HepG2 (cell line): ENCODE data around the gene DNAJC5. TPM values are rescaled to one million over a fixed set of nuclear protein-coding genes. Genes with fewer than 3 reads are reported as not detected.

Source experiments
- FOXA3 ChIP-seq: IDR thresholded peaks from 2 replicates; pipeline ENCODE4 v1.6.1; 2016; ENCODE audit warnings: missing genetic modification reagents, missing compliant biosample characterization
- FOXP1 ChIP-seq, 2 experiments: fragments of 450-650 bp in 1 of 2; IDR thresholded peaks; 2 replicates each; pipeline ENCODE4 v1.6.1; 2017 to 2018; ENCODE audit warnings: antibody characterized with exemption in 1 of 2
- HNF1B ChIP-seq: sonication (generic); formaldehyde crosslinking; IDR thresholded peaks from 2 replicates; pipeline ENCODE4 v1.5.1; 2020; ENCODE audit warnings: mild to moderate bottlenecking, moderate library complexity, missing genetic modification reagents
- KLF16 ChIP-seq, 2 experiments: sonication (generic) in 1 of 2; formaldehyde crosslinking in 1 of 2; IDR thresholded peaks; 2 replicates each; pipeline versions ENCODE4 v1.6.1 to v1.8.0; 2016 to 2023; ENCODE audit warnings: missing genetic modification reagents in 2 of 2, missing compliant biosample characterization in 1 of 2
- MAF1 ChIP-seq: sonication (generic); formaldehyde crosslinking; IDR thresholded peaks from 2 replicates; pipeline ENCODE4 v1.5.0; 2020; ENCODE audit warnings: missing genetic modification reagents, borderline replicate concordance
- MLX ChIP-seq: IDR thresholded peaks from 2 replicates; pipeline ENCODE4 v1.6.1; 2016
- NFKB2 ChIP-seq: sonication (generic); formaldehyde crosslinking; IDR thresholded peaks from 2 replicates; pipeline ENCODE4 v1.4.0; 2020; ENCODE audit warnings: missing genetic modification reagents, borderline replicate concordance
- NR2C2 ChIP-seq: sonication (generic); formaldehyde crosslinking; IDR thresholded peaks from 2 replicates; pipeline ENCODE4 v1.4.0; 2020; ENCODE audit warnings: missing genetic modification reagents, mild to moderate bottlenecking, moderate library complexity, borderline replicate concordance
- PBX3 ChIP-seq: sonication (generic); formaldehyde crosslinking; IDR thresholded peaks from 2 replicates; pipeline ENCODE4 v1.8.1; 2023; ENCODE audit warnings: missing genetic modification reagents, inconsistent platforms, borderline replicate concordance
- PITX1 ChIP-seq: sonication (generic); formaldehyde crosslinking; IDR thresholded peaks from 2 replicates; pipeline ENCODE4 v1.5.1; 2020; ENCODE audit warnings: mild to moderate bottlenecking, missing genetic modification reagents
- RFXANK ChIP-seq: IDR thresholded peaks from 2 replicates; pipeline ENCODE4 v1.6.1; 2016
- SIN3B ChIP-seq: fragments of 150-350 bp; IDR thresholded peaks from 2 replicates; pipeline ENCODE4 v1.6.1; 2014; ENCODE audit warnings: low read length
- SPEN ChIP-seq: sonication (generic); formaldehyde crosslinking; IDR thresholded peaks from 2 replicates; pipeline ENCODE4 v1.5.1; 2020; ENCODE audit warnings: low read depth, mild to moderate bottlenecking, missing genetic modification reagents
- ZBTB38 ChIP-seq: sonication (generic); formaldehyde crosslinking; IDR thresholded peaks from 2 replicates; pipeline ENCODE4 v1.5.1; 2020; ENCODE audit warnings: mild to moderate bottlenecking, missing genetic modification reagents
- ZNF44 ChIP-seq: sonication (generic); formaldehyde crosslinking; IDR thresholded peaks from 2 replicates; pipeline ENCODE4 v1.5.1; 2020; ENCODE audit warnings: mild to moderate bottlenecking, missing genetic modification reagents
- ZNF724P ChIP-seq: sonication (generic); formaldehyde crosslinking; IDR thresholded peaks from 2 replicates; pipeline ENCODE4 v1.8.0; 2022; ENCODE audit warnings: missing genetic modification reagents, borderline replicate concordance
- ZNF776 ChIP-seq: sonication (generic); formaldehyde crosslinking; IDR thresholded peaks from 2 replicates; pipeline ENCODE4 v1.4.0; 2020; ENCODE audit warnings: mild to moderate bottlenecking, missing genetic modification reagents
- polyA plus RNA-seq, 8 experiments: library from polyadenylated mRNA; depleted of rRNA in 3 of 8; stranded (reverse) in 7 of 8; unstranded in 1 of 8; fragments of >200 nt; fragmentation: Illumina TruSeq in 4 of 8; extraction: Trizol in 4 of 8; gene quantifications; 2 replicates each; pipeline versions ENCODE4 v1.2.1 to v1.2.3, GENCODE V29; 2011 to 2016; ENCODE audit warnings: low read depth in 4 of 8, missing spikeins in 1 of 8, mixed read lengths in 1 of 8; ENCODE audit not compliant: insufficient read depth in 1 of 8
- total RNA-seq, 5 experiments: library from RNA; depleted of rRNA; stranded (reverse); fragments of >200 nt; fragmentation: Illumina TruSeq; extraction: Trizol; gene quantifications; 2 replicates each; pipeline ENCODE4 v1.2.3, GENCODE V29; 2016; ENCODE audit warnings: low read depth in 1 of 5
- TF ChIP-seq, protein P1 (sequence below): conservative IDR thresholded peaks from 2 replicates; pipeline ENCODE4 v1.6.1; 2018; ENCODE audit warnings: missing genetic modification reagents
- TF ChIP-seq, protein P2 (sequence below): sonication (generic); formaldehyde crosslinking; IDR thresholded peaks from 2 replicates; pipeline ENCODE4 v1.4.0; 2020; ENCODE audit warnings: mild to moderate bottlenecking, missing genetic modification reagents, borderline replicate concordance

The DNAJC5 gene
- total and polyA plus RNA-seq, 2 of the 13 experiments (the other 11 are each of a cell fraction or from before 2014, with no cell fraction given), result 42.8 to 64.5 TPM

- TF ChIP-seq HNF1B (CRISPR knock-in tag) (0 out of 2 replicates have a peak, but pooled peaks have one; percentile 40), KLF16 (CRISPR knock-in tag; IDR thresholded peaks at IDR 0.05) (peak in 1 of 2 experiments; percentile 81; a peak in 2 of 4 replicates), SIN3B (no peak; the same call in 1 of the 2 replicates), ZNF776 (CRISPR knock-in tag) (no peak), ZNF724P (CRISPR knock-in tag) (peak; percentile 46; the same call in 1 of the 2 replicates), ZBTB38 (peak; percentile 75; the same call in 1 of the 2 replicates), PBX3 (0 out of 2 replicates have a peak, but pooled peaks have one; percentile 42), ZNF44 (CRISPR knock-in tag) (peak; percentile 82), FOXP1 (IDR thresholded peaks at IDR 0.05) (peak; percentile 56), FOXP1 (CRISPR knock-in tag; IDR thresholded peaks at IDR 0.05) (peak; percentile 88), SPEN (CRISPR knock-in tag) (peak; percentile 64; the same call in 1 of the 2 replicates), FOXA3 (peak; percentile 84), NFKB2 (peak; percentile 95; the same call in 1 of the 2 replicates), PITX1 (CRISPR knock-in tag) (peak; percentile 75), MLX (CRISPR knock-in tag) (peak; percentile 83), NR2C2 (CRISPR knock-in tag) (peak; percentile 97), MAF1 (CRISPR knock-in tag) (0 out of 2 replicates have a peak, but pooled peaks have one; percentile 62), RFXANK (CRISPR knock-in tag) (0 out of 2 replicates have a peak, but pooled peaks have one; percentile 44)
- TF ChIP-seq, protein P1, sequence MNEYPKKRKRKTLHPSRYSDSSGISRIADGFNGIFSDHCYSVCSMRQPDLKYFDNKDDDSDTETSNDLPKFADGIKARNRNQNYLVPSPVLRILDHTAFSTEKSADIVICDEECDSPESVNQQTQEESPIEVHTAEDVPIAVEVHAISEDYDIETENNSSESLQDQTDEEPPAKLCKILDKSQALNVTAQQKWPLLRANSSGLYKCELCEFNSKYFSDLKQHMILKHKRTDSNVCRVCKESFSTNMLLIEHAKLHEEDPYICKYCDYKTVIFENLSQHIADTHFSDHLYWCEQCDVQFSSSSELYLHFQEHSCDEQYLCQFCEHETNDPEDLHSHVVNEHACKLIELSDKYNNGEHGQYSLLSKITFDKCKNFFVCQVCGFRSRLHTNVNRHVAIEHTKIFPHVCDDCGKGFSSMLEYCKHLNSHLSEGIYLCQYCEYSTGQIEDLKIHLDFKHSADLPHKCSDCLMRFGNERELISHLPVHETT (CRISPR knock-in tag), result peak; percentile 69
- TF ChIP-seq, protein P2, sequence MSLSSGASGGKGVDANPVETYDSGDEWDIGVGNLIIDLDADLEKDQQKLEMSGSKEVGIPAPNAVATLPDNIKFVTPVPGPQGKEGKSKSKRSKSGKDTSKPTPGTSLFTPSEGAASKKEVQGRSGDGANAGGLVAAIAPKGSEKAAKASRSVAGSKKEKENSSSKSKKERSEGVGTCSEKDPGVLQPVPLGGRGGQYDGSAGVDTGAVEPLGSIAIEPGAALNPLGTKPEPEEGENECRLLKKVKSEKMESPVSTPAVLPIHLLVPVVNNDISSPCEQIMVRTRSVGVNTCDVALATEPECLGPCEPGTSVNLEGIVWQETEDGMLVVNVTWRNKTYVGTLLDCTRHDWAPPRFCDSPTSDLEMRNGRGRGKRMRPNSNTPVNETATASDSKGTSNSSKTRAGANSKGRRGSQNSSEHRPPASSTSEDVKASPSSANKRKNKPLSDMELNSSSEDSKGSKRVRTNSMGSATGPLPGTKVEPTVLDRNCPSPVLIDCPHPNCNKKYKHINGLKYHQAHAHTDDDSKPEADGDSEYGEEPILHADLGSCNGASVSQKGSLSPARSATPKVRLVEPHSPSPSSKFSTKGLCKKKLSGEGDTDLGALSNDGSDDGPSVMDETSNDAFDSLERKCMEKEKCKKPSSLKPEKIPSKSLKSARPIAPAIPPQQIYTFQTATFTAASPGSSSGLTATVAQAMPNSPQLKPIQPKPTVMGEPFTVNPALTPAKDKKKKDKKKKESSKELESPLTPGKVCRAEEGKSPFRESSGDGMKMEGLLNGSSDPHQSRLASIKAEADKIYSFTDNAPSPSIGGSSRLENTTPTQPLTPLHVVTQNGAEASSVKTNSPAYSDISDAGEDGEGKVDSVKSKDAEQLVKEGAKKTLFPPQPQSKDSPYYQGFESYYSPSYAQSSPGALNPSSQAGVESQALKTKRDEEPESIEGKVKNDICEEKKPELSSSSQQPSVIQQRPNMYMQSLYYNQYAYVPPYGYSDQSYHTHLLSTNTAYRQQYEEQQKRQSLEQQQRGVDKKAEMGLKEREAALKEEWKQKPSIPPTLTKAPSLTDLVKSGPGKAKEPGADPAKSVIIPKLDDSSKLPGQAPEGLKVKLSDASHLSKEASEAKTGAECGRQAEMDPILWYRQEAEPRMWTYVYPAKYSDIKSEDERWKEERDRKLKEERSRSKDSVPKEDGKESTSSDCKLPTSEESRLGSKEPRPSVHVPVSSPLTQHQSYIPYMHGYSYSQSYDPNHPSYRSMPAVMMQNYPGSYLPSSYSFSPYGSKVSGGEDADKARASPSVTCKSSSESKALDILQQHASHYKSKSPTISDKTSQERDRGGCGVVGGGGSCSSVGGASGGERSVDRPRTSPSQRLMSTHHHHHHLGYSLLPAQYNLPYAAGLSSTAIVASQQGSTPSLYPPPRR (CRISPR knock-in tag), result peak; percentile 38; the same call in 1 of the 2 replicates
These were observed 1.6 kb downstream of the DNAJC5 start (continued) for GRCh38 chr20:63896264-63897105.
